Vagina (tissue), 2 donors: ENCODE data around the gene PMPCA. TPM values are rescaled to one million over a fixed set of nuclear protein-coding genes. Genes with fewer than 3 reads are reported as not detected.

Source experiments
- DNase-seq, 2 donors: peaks; one replicate each; pipeline ENCODE4 v3.0.0-alpha.2; 2017; ENCODE audit errors: extremely low spot score in 2 of 2
- H3K27ac ChIP-seq: fragments of 200-600 bp; sonication (generic); one replicate; pipeline ENCODE4 v1.5.1; 2019
- H3K27me3 ChIP-seq: fragments of 200-600 bp; sonication (generic); one replicate; pipeline ENCODE4 v1.5.1; 2019
- H3K36me3 ChIP-seq, 2 donors: fragments of 200-600 bp; sonication (generic); one replicate each; pipeline ENCODE4 v1.5.1; 2017 to 2019
- H3K4me1 ChIP-seq: fragments of 200-600 bp; sonication (generic); one replicate; pipeline ENCODE4 v1.5.1; 2019
- H3K4me3 ChIP-seq, 2 donors: fragments of 200-600 bp; sonication (generic); 1 replicate in 1 of 2; 2 replicates in 1 of 2; pipeline ENCODE4 v1.5.1; 2016 to 2019
- H3K9me3 ChIP-seq: fragments of 200-600 bp; sonication (generic); one replicate; pipeline ENCODE4 v1.5.1; 2019
- CTCF ChIP-seq, 3 experiments: fragments of 450-650 bp in 2 of 3; fragments of 200-600 bp in 1 of 3; sonication (generic) in 1 of 3; IDR thresholded peaks; one replicate each; pipeline ENCODE4 v1.5.1; 2017 to 2019; ENCODE audit warnings: antibody characterized with exemption in 3 of 3, mild to moderate bottlenecking in 2 of 3, moderate library complexity in 2 of 3
- POLR2A ChIP-seq, 2 donors: fragments of 450-650 bp; IDR thresholded peaks; one replicate each; pipeline ENCODE4 v1.6.1; 2017; ENCODE audit warnings: antibody characterized with exemption in 2 of 2, mild to moderate bottlenecking in 2 of 2, moderate library complexity in 2 of 2
- POLR2AphosphoS5 ChIP-seq, 2 donors: sonication (generic); formaldehyde crosslinking; IDR thresholded peaks; one replicate each; pipeline ENCODE4 v1.9.0; 2017; ENCODE audit warnings: antibody characterized with exemption in 2 of 2, mild to moderate bottlenecking in 2 of 2, low read depth in 1 of 2; ENCODE audit not compliant: insufficient read depth in 1 of 2
- intact Hi-C: fragments of 100-400 bp; cut with DNase I; formaldehyde crosslinking; loops from one replicate; pipeline ENCODE4 v1.15.1; 2023
- total RNA-seq: library from RNA; depleted of rRNA; stranded (reverse); fragments of >200 nt; gene quantifications from one replicate; pipeline ENCODE4 v1.2.3, GENCODE V29; 2016

PMPCA gene
- total RNA-seq, 1 donor from 2014 or later, result 23.6 TPM

- Histone ChIP-seq H3K27me3 (no peaks in the 10 kb centered on the region), H3K9me3 (no peaks in the 10 kb centered on the region), H3K4me1 (peaks cover 6% of the 10 kb centered on the region), H3K36me3 (peaks cover 0 to 91% of the 10 kb centered on the region in 2 donors), H3K27ac (no peak overlapping the region), H3K4me3 (no peak overlapping the region)
- TF ChIP-seq POLR2A (IDR thresholded peaks at IDR 0.05), result no peak
- TF ChIP-seq POLR2AphosphoS5 (IDR thresholded peaks at IDR 0.05; ENCODE audit: insufficient read depth in 1 of 2, low read depth in 1 of 2), result no peak
- no peak for TF ChIP-seq CTCF (IDR thresholded peaks at IDR 0.05)
- DNase-seq, result no peak
- intact Hi-C loops, result no loop called here
These were observed 6.5 kb downstream of the PMPCA start for GRCh38 chr9:136416914-136417313.

DNA sequence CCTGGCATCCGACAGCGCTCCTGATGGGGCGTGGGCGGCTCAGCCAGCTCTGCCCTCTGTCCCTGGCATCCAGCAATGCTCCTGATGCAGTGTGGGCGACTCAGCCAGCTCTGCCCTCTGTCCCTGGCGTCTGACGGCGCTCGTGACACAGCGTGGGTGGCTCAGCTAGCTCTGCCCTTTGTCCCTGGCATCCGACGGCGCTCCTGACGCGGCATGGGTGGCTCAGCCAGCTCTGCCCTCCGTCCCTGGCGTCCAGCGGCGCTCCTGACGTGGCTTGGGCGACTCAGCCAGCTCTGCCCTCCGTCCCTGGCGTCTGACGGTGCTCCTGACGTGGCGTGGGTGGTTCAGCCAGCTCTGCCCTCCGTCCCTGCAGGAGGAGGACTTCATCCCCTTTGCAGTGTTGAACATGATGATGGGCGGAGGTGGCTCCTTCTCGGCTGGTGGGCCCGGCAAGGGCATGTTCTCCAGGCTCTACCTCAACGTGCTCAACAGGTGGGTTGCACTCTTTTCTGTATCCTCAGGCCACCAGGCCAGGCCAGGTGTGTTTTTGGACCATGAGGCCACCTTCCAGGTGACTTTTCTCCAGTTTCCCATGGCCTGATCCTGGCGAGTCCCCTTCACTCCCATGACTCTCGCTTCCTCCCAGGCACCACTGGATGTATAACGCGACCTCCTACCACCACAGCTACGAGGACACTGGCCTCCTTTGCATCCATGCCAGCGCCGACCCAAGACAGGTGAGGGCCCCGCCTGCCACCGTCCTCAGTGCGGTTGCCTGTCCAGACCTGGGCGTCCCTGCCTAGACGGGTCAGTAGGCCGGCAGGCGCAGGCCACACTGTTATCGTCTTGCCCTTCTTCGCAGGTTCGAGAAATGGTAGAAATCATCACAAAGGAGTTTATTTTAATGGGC, 8.0 kb downstream of the PMPCA start:
- Histone ChIP-seq H3K36me3 (peaks cover 0 to 97% of the 10 kb centered on the region in 2 donors), H3K4me1 (no peaks in the 10 kb centered on the region), H3K27me3 (no peaks in the 10 kb centered on the region), H3K9me3 (no peaks in the 10 kb centered on the region), H3K27ac (no peak overlapping the region), H3K4me3 (no peak overlapping the region)
- TF ChIP-seq CTCF (IDR thresholded peaks at IDR 0.05) (no peak), POLR2AphosphoS5 (IDR thresholded peaks at IDR 0.05; ENCODE audit: insufficient read depth in 1 of 2, low read depth in 1 of 2) (no peak), POLR2A (IDR thresholded peaks at IDR 0.05) (no peak)
- intact Hi-C loops, result no loop called here
- DNase-seq, result no peak

- no peak for DNase-seq
- intact Hi-C loops, result no loop called here
- H3K27ac ChIP-seq, result no peak overlapping the region
- no peaks in the 10 kb centered on the region for H3K4me1 ChIP-seq
- H3K4me3 ChIP-seq, result no peak overlapping the region
- H3K27me3 ChIP-seq, result no peaks in the 10 kb centered on the region
- H3K9me3 ChIP-seq, result no peaks in the 10 kb centered on the region
- H3K36me3 ChIP-seq, result peaks cover 0 to 95% of the 10 kb centered on the region in 2 donors
- TF ChIP-seq CTCF (IDR thresholded peaks at IDR 0.05) (no peak), POLR2AphosphoS5 (IDR thresholded peaks at IDR 0.05; ENCODE audit: insufficient read depth in 1 of 2, low read depth in 1 of 2) (no peak), POLR2A (IDR thresholded peaks at IDR 0.05) (no peak)
These were observed 8.6 kb downstream of the PMPCA start for GRCh38 chr9:136419092-136419420.

- intact Hi-C loops, result no loop called here
- DNase-seq, result no peak
- peaks cover 0 to 77% of the 10 kb centered on the region in 2 donors for H3K36me3 ChIP-seq
These were observed 11.3 kb downstream of the PMPCA start for GRCh38 chr9:136421791-136422190.

More at GRCh38 chr9:136421791-136422190, 11.3 kb downstream of the PMPCA start:
- no peaks in the 10 kb centered on the region for H3K27me3 ChIP-seq
- H3K9me3 ChIP-seq, result no peaks in the 10 kb centered on the region
- no peak overlapping the region for H3K4me3 ChIP-seq
- H3K4me1 ChIP-seq, result no peaks in the 10 kb centered on the region
- no peak for TF ChIP-seq CTCF (IDR thresholded peaks at IDR 0.05)
- TF ChIP-seq POLR2AphosphoS5 (IDR thresholded peaks at IDR 0.05; ENCODE audit: insufficient read depth in 1 of 2, low read depth in 1 of 2), result no peak
- TF ChIP-seq POLR2A (IDR thresholded peaks at IDR 0.05), result no peak
- H3K27ac ChIP-seq, result no peak overlapping the region
